ENCODE measurements around the gene SHISA3. TPM values are rescaled to one million over a fixed set of nuclear protein-coding genes. Genes with fewer than 3 reads are reported as not detected.

Gene SHISA3
- total RNA-seq, 6 experiments from 2014 or later = not detected

DNA sequence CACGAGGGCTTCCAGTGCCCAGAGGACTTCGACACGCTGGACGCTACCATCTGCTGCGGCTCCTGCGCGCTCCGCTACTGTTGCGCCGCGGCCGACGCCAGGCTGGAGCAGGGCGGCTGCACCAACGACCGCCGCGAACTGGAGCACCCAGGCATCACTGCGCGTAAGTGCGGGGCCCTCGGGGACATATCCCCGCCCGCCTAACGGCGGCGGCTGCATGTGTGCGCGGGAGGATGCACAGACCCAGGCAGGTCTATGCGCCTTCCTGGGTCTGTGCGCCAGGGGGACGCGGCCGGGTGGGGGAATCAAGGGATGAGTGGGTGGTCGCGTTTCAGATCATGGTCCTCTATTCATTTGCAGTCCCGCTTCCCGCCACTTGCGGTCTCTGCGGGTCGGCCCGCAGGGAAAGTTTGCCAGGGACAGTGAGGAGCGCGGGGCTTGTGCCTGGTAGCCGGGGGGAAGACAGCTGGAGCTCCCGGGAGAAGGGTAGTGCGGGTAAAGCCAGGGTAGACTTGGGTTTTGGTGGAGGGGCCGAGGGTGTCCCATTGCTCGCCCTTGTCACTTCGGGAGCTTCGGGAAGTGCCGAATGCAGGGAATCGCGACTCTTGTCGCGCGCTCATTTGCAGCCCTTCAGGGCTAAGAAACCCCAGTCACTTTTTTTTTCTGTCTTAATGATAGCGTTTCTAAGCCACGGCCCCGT is 1.0 kb downstream of the SHISA3 start:
- DNase-seq = no peak
- Mint-ChIP-seq H3K27ac (no peak overlapping the region), H3K9me3 (peaks cover 7% of the 10 kb centered on the region; the same call in 1 of the 2 replicates), H3K4me1 (ENCODE audit: low read depth) (no peaks in the 10 kb centered on the region), H3K4me3 (no peak overlapping the region), H3K27me3 (ENCODE audit: insufficient read depth) (peaks cover 8% of the 10 kb centered on the region), H3K36me3 (ENCODE audit: low read depth) (peaks cover 5% of the 10 kb centered on the region; the same call in 1 of the 2 replicates)
- TF ChIP-seq, protein P1, sequence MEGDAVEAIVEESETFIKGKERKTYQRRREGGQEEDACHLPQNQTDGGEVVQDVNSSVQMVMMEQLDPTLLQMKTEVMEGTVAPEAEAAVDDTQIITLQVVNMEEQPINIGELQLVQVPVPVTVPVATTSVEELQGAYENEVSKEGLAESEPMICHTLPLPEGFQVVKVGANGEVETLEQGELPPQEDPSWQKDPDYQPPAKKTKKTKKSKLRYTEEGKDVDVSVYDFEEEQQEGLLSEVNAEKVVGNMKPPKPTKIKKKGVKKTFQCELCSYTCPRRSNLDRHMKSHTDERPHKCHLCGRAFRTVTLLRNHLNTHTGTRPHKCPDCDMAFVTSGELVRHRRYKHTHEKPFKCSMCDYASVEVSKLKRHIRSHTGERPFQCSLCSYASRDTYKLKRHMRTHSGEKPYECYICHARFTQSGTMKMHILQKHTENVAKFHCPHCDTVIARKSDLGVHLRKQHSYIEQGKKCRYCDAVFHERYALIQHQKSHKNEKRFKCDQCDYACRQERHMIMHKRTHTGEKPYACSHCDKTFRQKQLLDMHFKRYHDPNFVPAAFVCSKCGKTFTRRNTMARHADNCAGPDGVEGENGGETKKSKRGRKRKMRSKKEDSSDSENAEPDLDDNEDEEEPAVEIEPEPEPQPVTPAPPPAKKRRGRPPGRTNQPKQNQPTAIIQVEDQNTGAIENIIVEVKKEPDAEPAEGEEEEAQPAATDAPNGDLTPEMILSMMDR (IDR thresholded peaks at IDR 0.05) = no peak

DNA sequence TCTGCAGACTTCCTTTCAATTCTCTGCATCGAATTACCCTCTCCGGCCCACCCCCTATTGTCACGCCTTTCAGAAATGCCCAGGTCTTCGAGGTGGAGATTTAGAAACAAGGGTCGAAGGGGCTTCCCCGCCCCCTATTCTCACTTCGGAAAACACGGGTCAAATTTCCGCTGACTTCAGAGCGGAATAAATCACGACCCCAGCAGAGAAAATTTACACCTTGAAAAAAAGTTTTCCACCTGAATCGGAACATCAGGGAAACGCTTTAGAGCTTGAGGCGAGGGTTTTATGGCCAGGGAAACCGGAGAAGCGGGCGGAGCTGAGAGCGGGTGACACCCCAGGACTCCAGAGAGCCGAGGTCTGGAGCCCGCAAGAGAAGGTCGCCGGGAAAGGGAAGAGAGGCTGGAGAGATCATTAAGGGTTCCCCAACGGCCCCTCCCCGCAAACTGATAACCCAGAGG is 1.6 kb downstream of the SHISA3 start:
- peaks cover 5% of the 10 kb centered on the region; the same call in 1 of the 2 replicates for H3K36me3 Mint-ChIP-seq (ENCODE audit: low read depth)
- H3K27ac Mint-ChIP-seq = no peak overlapping the region
- H3K27me3 Mint-ChIP-seq (ENCODE audit: insufficient read depth) = peaks cover 8% of the 10 kb centered on the region
- no peak overlapping the region for H3K4me3 Mint-ChIP-seq
- TF ChIP-seq, protein P1 (IDR thresholded peaks at IDR 0.05) = no peak
- no peak for DNase-seq
- no peaks in the 10 kb centered on the region for H3K4me1 Mint-ChIP-seq (ENCODE audit: low read depth)
- peaks cover 7% of the 10 kb centered on the region; the same call in 1 of the 2 replicates for H3K9me3 Mint-ChIP-seq

DNA sequence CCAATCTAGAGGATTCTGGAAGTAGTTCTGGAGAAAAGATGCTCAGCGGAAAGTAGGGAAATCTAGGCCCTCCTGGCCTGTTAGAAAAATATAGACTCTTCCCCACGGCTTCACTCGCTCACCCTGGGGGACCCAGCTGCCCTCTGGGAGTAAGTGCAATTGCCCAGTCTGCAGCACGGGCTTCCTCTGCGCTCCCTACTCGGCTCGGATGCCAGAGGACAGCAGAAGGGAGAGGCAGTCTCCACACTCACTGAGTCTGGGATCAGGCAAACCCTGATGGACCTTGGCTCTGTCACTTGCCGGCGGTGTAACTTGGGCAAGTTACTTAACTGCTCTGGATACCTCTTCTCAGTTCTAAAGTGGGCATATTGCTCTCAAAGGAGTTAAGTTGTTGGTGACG is 2.1 kb downstream of the SHISA3 start:
- Mint-ChIP-seq H3K4me1 (ENCODE audit: low read depth) (no peaks in the 10 kb centered on the region), H3K27ac (no peak overlapping the region), H3K4me3 (no peak overlapping the region), H3K9me3 (peaks cover 7% of the 10 kb centered on the region; the same call in 1 of the 2 replicates), H3K36me3 (ENCODE audit: low read depth) (peaks cover 5% of the 10 kb centered on the region; the same call in 1 of the 2 replicates), H3K27me3 (ENCODE audit: insufficient read depth) (peaks cover 8% of the 10 kb centered on the region)
- no peak for DNase-seq
- TF ChIP-seq, protein P1 (IDR thresholded peaks at IDR 0.05) = no peak

DNA sequence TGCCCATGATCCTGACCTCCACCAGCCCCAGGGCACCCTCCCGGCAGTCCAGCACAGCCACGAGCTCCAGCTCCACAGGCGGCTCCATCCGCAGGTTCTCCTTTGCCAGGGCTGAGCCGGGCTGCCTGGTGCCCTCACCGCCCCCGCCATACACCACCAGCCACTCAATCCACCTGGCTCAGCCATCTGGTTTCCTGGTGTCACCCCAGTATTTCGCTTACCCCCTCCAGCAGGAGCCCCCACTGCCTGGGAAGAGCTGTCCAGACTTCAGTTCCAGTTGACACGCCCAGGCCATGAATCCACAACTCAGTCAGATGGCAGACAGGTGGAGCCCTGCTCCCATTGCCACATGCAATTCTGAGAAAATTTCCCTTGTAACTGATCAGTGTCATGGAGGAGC is 3.9 kb downstream of the SHISA3 start:
- peaks cover 5% of the 10 kb centered on the region; the same call in 1 of the 2 replicates for H3K36me3 Mint-ChIP-seq (ENCODE audit: low read depth)
- peaks cover 8% of the 10 kb centered on the region for H3K27me3 Mint-ChIP-seq (ENCODE audit: insufficient read depth)
- H3K27ac Mint-ChIP-seq = no peak overlapping the region
- peaks cover 20% of the 10 kb centered on the region; the same call in 1 of the 2 replicates for H3K9me3 Mint-ChIP-seq
- DNase-seq = no peak
- no peaks in the 10 kb centered on the region for H3K4me1 Mint-ChIP-seq (ENCODE audit: low read depth)
- TF ChIP-seq, protein P1 (IDR thresholded peaks at IDR 0.05) = no peak
- no peak overlapping the region for H3K4me3 Mint-ChIP-seq

DNA sequence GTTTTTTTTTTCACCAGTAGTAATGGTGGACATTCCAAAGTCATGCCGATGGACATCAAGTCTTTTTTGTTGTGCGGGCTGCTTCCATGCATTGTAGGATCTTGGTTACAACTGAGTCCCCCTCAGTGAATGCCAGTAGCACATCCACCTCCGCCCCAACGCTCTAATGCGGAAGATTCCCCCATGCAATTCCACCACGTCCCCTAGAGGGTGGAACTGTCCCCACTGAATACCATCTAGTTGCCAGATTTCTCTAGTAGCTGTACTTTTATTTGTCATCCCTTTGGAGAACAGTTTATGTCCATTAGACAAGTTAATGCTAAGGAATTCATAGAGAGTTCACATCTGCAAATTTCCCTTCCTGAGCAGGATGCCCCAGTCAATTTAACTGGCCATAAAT is 6.7 kb downstream of the SHISA3 start:
- Mint-ChIP-seq H3K27me3 (ENCODE audit: insufficient read depth) (no peaks in the 10 kb centered on the region; the same call in 1 of the 2 replicates), H3K36me3 (ENCODE audit: low read depth) (no peaks in the 10 kb centered on the region), H3K4me3 (no peak overlapping the region), H3K27ac (no peak overlapping the region), H3K4me1 (ENCODE audit: low read depth) (no peaks in the 10 kb centered on the region), H3K9me3 (peaks cover 12% of the 10 kb centered on the region; the same call in 1 of the 2 replicates)
- no peak for DNase-seq
- TF ChIP-seq, protein P1 (IDR thresholded peaks at IDR 0.05) = no peak
